Neural cell (in vitro differentiated cells): ENCODE measurements around the gene SOS1.

ENCODE experiments used
- EP300 ChIP-seq: fragments of 450-650 bp; conservative IDR thresholded peaks from 2 replicates; pipeline ENCODE4 v1.6.1; 2014; ENCODE audit warnings: antibody characterized with exemption, mild to moderate bottlenecking, moderate library complexity; ENCODE audit not compliant: poor library complexity, severe bottlenecking
- EZH2 ChIP-seq: fragments of 200-600, 300-800 bp; shearing (Covaris generic), sonication (generic); IDR thresholded peaks from 2 replicates; pipeline ENCODE4 v1.6.1; 2014; ENCODE audit warnings: antibody characterized with exemption, low read length, borderline replicate concordance, mild to moderate bottlenecking; ENCODE audit not compliant: insufficient read depth, poor library complexity, severe bottlenecking
- MXI1 ChIP-seq: fragments of 450-650 bp; conservative IDR thresholded peaks from 2 replicates; pipeline ENCODE4 v1.6.1; 2014; ENCODE audit warnings: antibody characterized with exemption, mild to moderate bottlenecking; ENCODE audit not compliant: poor library complexity, severe bottlenecking
- POLR2AphosphoS5 ChIP-seq: IDR thresholded peaks from 2 replicates; pipeline ENCODE4 v1.6.1; 2012
- RAD21 ChIP-seq: fragments of 450-650 bp; conservative IDR thresholded peaks from 2 replicates; pipeline ENCODE4 v1.6.1; 2014; ENCODE audit warnings: antibody characterized with exemption, mild to moderate bottlenecking, moderate library complexity
- REST ChIP-seq: IDR thresholded peaks from 2 replicates; pipeline ENCODE4 v1.6.1; 2012; ENCODE audit warnings: borderline replicate concordance
- SMC3 ChIP-seq: fragments of 450-650 bp; conservative IDR thresholded peaks from 2 replicates; pipeline ENCODE4 v1.6.1; 2014; ENCODE audit warnings: antibody characterized with exemption, mild to moderate bottlenecking, moderate library complexity; ENCODE audit not compliant: poor library complexity
- TF ChIP-seq, protein P1 (sequence below): fragments of 450-650 bp; IDR thresholded peaks from 2 replicates; pipeline ENCODE4 v1.5.1; 2014; ENCODE audit warnings: antibody characterized with exemption, mild to moderate bottlenecking, moderate library complexity; ENCODE audit not compliant: poor library complexity, severe bottlenecking

- TF ChIP-seq, protein P1, sequence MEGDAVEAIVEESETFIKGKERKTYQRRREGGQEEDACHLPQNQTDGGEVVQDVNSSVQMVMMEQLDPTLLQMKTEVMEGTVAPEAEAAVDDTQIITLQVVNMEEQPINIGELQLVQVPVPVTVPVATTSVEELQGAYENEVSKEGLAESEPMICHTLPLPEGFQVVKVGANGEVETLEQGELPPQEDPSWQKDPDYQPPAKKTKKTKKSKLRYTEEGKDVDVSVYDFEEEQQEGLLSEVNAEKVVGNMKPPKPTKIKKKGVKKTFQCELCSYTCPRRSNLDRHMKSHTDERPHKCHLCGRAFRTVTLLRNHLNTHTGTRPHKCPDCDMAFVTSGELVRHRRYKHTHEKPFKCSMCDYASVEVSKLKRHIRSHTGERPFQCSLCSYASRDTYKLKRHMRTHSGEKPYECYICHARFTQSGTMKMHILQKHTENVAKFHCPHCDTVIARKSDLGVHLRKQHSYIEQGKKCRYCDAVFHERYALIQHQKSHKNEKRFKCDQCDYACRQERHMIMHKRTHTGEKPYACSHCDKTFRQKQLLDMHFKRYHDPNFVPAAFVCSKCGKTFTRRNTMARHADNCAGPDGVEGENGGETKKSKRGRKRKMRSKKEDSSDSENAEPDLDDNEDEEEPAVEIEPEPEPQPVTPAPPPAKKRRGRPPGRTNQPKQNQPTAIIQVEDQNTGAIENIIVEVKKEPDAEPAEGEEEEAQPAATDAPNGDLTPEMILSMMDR, result no peak
- no peak for TF ChIP-seq EP300
- no peak for TF ChIP-seq RAD21
- no peak for TF ChIP-seq POLR2AphosphoS5
- TF ChIP-seq SMC3, result no peak
- TF ChIP-seq EZH2, result no peak
- TF ChIP-seq REST, result no peak
- TF ChIP-seq MXI1, result no peak
Observed at GRCh38 chr2:39007875-39008504, 112.9 kb downstream of the SOS1 start.
